Measurements from ENCODE around the gene SLC11A1. TPM values are rescaled to one million over a fixed set of nuclear protein-coding genes. Genes with fewer than 3 reads are reported as not detected.

The SLC11A1 gene
- total RNA-seq, 4 donors from 2014 or later, result 5.6 to 38.1 (median 20.7) TPM

- Histone ChIP-seq H3K4me3 (no peak overlapping the region), H3K4me1 (peaks cover 0 to 10% (median 8%) of the 10 kb centered on the region in 4 donors), H3K27ac (replicated peaks in 1 of 4) (no peak overlapping the region), H3K9me3 (peaks cover 0 to 14% (median 2%) of the 10 kb centered on the region in 4 donors), H3K27me3 (no peaks in the 10 kb centered on the region), H3K36me3 (no peaks in the 10 kb centered on the region)
- no peak for TF ChIP-seq POLR2A (IDR thresholded peaks at IDR 0.05; ENCODE audit: low read depth)
- no peak for TF ChIP-seq EP300 (IDR thresholded peaks at IDR 0.05)
- no peak for TF ChIP-seq POLR2AphosphoS5 (IDR thresholded peaks at IDR 0.05)
- TF ChIP-seq, protein P1, sequence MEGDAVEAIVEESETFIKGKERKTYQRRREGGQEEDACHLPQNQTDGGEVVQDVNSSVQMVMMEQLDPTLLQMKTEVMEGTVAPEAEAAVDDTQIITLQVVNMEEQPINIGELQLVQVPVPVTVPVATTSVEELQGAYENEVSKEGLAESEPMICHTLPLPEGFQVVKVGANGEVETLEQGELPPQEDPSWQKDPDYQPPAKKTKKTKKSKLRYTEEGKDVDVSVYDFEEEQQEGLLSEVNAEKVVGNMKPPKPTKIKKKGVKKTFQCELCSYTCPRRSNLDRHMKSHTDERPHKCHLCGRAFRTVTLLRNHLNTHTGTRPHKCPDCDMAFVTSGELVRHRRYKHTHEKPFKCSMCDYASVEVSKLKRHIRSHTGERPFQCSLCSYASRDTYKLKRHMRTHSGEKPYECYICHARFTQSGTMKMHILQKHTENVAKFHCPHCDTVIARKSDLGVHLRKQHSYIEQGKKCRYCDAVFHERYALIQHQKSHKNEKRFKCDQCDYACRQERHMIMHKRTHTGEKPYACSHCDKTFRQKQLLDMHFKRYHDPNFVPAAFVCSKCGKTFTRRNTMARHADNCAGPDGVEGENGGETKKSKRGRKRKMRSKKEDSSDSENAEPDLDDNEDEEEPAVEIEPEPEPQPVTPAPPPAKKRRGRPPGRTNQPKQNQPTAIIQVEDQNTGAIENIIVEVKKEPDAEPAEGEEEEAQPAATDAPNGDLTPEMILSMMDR (IDR thresholded peaks at IDR 0.05), result no peak
- intact Hi-C loops (cut with DNase I), result loop anchor here (5.0 kb wide), 1 partner anchor 53 kb away; no protein-coding TSS in a partner anchor
- no peak for DNase-seq (ENCODE audit: extremely low spot score)
- 86% methylated on average over 20 of the region's 20 CpGs for WGBS
Observed at GRCh38 chr2:218354850-218355443, 27.1 kb upstream of the SLC11A1 start.

- no peak for DNase-seq (ENCODE audit: extremely low spot score)
- TF ChIP-seq, protein P1 (IDR thresholded peaks at IDR 0.05), result no peak
- TF ChIP-seq POLR2A (IDR thresholded peaks at IDR 0.05; ENCODE audit: low read depth) (no peak), EP300 (IDR thresholded peaks at IDR 0.05) (no peak), POLR2AphosphoS5 (IDR thresholded peaks at IDR 0.05) (no peak)
- Histone ChIP-seq H3K27ac (replicated peaks in 1 of 4) (no peak overlapping the region), H3K27me3 (no peaks in the 10 kb centered on the region), H3K9me3 (no peaks in the 10 kb centered on the region), H3K36me3 (no peaks in the 10 kb centered on the region), H3K4me1 (peaks cover 0 to 10% (median 8%) of the 10 kb centered on the region in 4 donors), H3K4me3 (no peak overlapping the region)
- intact Hi-C loops (cut with DNase I), result loop anchor here (5.0 kb wide), 1 partner anchor 55 kb away; no protein-coding TSS in a partner anchor
- 69% methylated on average over 17 of the region's 17 CpGs for WGBS
Observed at GRCh38 chr2:218357236-218358177, 24.6 kb upstream of the SLC11A1 start.

GRCh38 chr2:218360453-218360852 is 21.6 kb upstream of the SLC11A1 start:
- Histone ChIP-seq H3K27me3 (no peaks in the 10 kb centered on the region), H3K9me3 (no peaks in the 10 kb centered on the region), H3K27ac (replicated peaks in 1 of 4) (no peak overlapping the region), H3K4me1 (peaks cover 0 to 10% (median 8%) of the 10 kb centered on the region in 4 donors), H3K36me3 (no peaks in the 10 kb centered on the region), H3K4me3 (no peak overlapping the region)
- intact Hi-C loops (cut with DNase I), result loop anchor here (5.0 kb wide), 1 partner anchor 38 kb away; no protein-coding TSS in a partner anchor
- TF ChIP-seq POLR2AphosphoS5 (IDR thresholded peaks at IDR 0.05) (no peak), EP300 (IDR thresholded peaks at IDR 0.05) (no peak), POLR2A (IDR thresholded peaks at IDR 0.05; ENCODE audit: low read depth) (no peak)
- TF ChIP-seq, protein P1 (IDR thresholded peaks at IDR 0.05), result no peak
- no peak for DNase-seq (ENCODE audit: extremely low spot score)
- 90% methylated on average over 4 of the region's 4 CpGs for WGBS

GRCh38 chr2:218362606-218363005 is 19.5 kb upstream of the SLC11A1 start:
- TF ChIP-seq POLR2A (IDR thresholded peaks at IDR 0.05; ENCODE audit: low read depth) (no peak), POLR2AphosphoS5 (IDR thresholded peaks at IDR 0.05) (no peak), EP300 (IDR thresholded peaks at IDR 0.05) (no peak)
- TF ChIP-seq, protein P1 (IDR thresholded peaks at IDR 0.05), result no peak
- DNase-seq (ENCODE audit: extremely low spot score), result no peak
- 94% methylated on average over 7 of the region's 8 CpGs for WGBS
- no peaks in the 10 kb centered on the region for H3K36me3 ChIP-seq
- H3K4me3 ChIP-seq, result no peak overlapping the region
- H3K9me3 ChIP-seq, result peaks cover 0 to 8% (median 6%) of the 10 kb centered on the region in 4 donors
- intact Hi-C loops (cut with DNase I), result loop anchor here (5.0 kb wide), 1 partner anchor 40 kb away; no protein-coding TSS in a partner anchor
- no peak overlapping the region for H3K27ac ChIP-seq (replicated peaks in 1 of 4)
- peaks cover 4% of the 10 kb centered on the region in 4 donors for H3K4me1 ChIP-seq
- no peaks in the 10 kb centered on the region for H3K27me3 ChIP-seq
